ENCODE measurements around the gene MTSS2. TPM values are rescaled to one million over a fixed set of nuclear protein-coding genes. Genes with fewer than 3 reads are reported as not detected.

The MTSS2 gene
- total and polyA plus RNA-seq, 2 experiments from 2014 or later: 16.5 to 19.6 TPM

DNA sequence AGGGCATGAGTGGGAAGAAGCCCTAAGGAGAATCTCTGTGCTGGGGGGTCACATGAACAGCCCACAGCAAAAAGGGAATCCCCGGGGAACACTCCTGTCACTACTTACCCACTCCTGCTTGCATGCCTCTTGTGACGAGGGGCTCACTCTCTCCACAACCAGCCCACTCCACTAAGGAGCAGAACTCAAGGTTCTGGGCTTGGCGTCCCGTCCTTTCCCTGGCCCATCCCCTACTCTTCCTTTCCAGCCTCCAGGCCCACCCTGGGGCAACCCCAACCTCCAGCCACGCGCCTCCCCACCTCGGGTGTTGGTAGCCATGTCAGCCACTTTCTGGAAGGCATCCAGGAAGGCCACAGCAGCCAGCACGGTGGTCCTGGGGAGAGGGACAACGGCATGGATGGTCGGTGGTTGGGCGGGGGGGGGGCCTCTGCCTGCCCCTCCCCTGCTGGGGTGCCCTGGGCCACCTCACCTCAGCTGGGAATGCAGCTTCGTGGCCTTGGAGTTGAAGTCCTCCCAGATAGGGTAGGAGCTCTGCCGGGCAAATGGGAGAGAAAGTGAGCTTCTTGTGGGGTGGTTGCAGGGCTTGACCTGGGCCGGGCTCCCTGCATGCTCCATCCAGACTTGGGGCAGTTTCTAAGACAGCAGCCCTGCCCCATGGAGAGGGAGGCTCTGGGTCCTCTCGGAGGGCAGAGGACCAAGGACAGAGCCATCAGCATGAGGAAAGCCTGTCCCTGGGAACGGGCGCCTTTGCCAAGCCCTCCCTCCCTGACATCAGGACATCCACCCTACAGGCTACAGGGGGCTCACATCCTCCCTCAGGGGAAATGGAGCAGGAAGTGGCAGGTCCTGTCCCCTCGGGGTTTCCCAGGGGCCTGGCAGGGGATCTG is 5.1 kb downstream of the MTSS2 start:
- 82% methylated on average over 17 of the region's 18 CpGs for WGBS (ENCODE audit: low lambda C conversion rate, missing lambda C conversion rate)
- no peaks in the 10 kb centered on the region for H3K36me3 ChIP-seq (replicated peaks; ENCODE audit: insufficient read depth, low read depth)
- H3K4me2 ChIP-seq: peak overlapping the region; percentile 56
- H3K27ac ChIP-seq: no peak overlapping the region
- TF ChIP-seq EZH2phosphoT487 (IDR thresholded peaks at IDR 0.05; ENCODE audit: low read depth, severe bottlenecking, unreplicated experiment): no peak
- TF ChIP-seq, protein P1, sequence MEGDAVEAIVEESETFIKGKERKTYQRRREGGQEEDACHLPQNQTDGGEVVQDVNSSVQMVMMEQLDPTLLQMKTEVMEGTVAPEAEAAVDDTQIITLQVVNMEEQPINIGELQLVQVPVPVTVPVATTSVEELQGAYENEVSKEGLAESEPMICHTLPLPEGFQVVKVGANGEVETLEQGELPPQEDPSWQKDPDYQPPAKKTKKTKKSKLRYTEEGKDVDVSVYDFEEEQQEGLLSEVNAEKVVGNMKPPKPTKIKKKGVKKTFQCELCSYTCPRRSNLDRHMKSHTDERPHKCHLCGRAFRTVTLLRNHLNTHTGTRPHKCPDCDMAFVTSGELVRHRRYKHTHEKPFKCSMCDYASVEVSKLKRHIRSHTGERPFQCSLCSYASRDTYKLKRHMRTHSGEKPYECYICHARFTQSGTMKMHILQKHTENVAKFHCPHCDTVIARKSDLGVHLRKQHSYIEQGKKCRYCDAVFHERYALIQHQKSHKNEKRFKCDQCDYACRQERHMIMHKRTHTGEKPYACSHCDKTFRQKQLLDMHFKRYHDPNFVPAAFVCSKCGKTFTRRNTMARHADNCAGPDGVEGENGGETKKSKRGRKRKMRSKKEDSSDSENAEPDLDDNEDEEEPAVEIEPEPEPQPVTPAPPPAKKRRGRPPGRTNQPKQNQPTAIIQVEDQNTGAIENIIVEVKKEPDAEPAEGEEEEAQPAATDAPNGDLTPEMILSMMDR (IDR thresholded peaks at IDR 0.05; ENCODE audit: poor library complexity): no peak
- no peak for TF ChIP-seq EZH2 (IDR thresholded peaks at IDR 0.05; ENCODE audit: borderline replicate concordance)
- no peak overlapping the region for H2AFZ ChIP-seq
- H3K9me2 ChIP-seq (replicated peaks; ENCODE audit: insufficient read depth): no peaks in the 10 kb centered on the region
- no peak overlapping the region for H3K4me3 ChIP-seq
- no peaks in the 10 kb centered on the region for H3K9me3 ChIP-seq (ENCODE audit: low read depth)
- H3K4me1 ChIP-seq (ENCODE audit: insufficient read depth): peaks cover 36% of the 10 kb centered on the region
- H3K27me3 ChIP-seq: no peaks in the 10 kb centered on the region
- H3K79me2 ChIP-seq: peaks cover 53% of the 10 kb centered on the region
- peaks cover 46% of the 10 kb centered on the region for H4K20me1 ChIP-seq (ENCODE audit: insufficient read depth, poor library complexity, severe bottlenecking)
- DNase-seq (ENCODE audit: low spot score): no peak

GRCh38 chr16:70679671-70680494 is 6.0 kb downstream of the MTSS2 start:
- no peak for DNase-seq (ENCODE audit: low spot score)
- peaks cover 45% of the 10 kb centered on the region for H4K20me1 ChIP-seq (ENCODE audit: insufficient read depth, poor library complexity, severe bottlenecking)

DNA sequence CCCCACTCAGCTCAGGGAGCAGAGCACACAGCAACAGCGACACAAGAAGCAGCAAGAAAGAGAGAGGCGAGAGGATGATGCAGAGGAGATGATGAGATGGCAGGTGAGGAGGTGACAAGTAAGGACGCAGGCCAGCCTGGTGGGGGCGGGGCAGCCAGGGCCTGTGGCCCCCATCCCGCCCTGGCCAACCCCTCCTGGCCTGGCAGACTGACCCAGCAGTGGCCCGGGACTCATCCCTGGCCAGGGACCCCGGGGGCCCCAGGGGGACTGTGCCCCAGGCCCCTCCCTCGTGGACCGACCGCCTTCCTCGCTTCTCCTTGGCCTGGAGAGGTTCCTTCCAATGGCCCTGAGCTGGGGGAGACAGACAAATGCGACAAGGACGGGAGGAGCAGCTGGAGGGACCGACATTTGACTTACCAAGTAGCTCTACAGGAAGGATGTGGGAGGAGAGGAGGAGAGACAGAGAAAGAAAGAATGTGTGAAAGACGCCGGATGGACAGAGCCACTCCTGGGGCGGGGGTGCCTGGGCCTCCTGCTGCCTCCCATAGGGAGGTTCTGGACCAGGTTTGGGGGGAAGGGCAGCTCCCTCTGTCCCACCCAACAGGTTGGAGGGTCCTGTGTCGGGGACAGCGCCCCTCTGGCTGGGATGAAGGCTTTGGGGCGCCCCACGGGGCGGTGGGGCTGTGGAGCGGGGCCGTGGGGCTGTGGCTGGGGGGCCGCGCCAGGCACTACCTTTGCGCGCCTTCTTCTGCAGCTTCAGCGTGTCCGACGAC is 6.8 kb downstream of the MTSS2 start:
- peaks cover 37% of the 10 kb centered on the region for H4K20me1 ChIP-seq (ENCODE audit: insufficient read depth, poor library complexity, severe bottlenecking)
- H3K9me2 ChIP-seq (replicated peaks; ENCODE audit: insufficient read depth): no peaks in the 10 kb centered on the region
- TF ChIP-seq EZH2 (IDR thresholded peaks at IDR 0.05; ENCODE audit: borderline replicate concordance): no peak
- TF ChIP-seq, protein P1 (IDR thresholded peaks at IDR 0.05; ENCODE audit: poor library complexity): no peak
- TF ChIP-seq EZH2phosphoT487 (IDR thresholded peaks at IDR 0.05; ENCODE audit: low read depth, severe bottlenecking, unreplicated experiment): no peak
- no peaks in the 10 kb centered on the region for H3K9me3 ChIP-seq (ENCODE audit: low read depth)
- H3K79me2 ChIP-seq: peaks cover 39% of the 10 kb centered on the region
- no peak overlapping the region for H3K4me3 ChIP-seq
- peaks cover 27% of the 10 kb centered on the region for H3K4me1 ChIP-seq (ENCODE audit: insufficient read depth)
- no peak overlapping the region for H2AFZ ChIP-seq
- DNase-seq (ENCODE audit: low spot score): no peak
- 94% methylated on average over 20 of the region's 31 CpGs for WGBS (ENCODE audit: low lambda C conversion rate, missing lambda C conversion rate)
- no peaks in the 10 kb centered on the region for H3K36me3 ChIP-seq (replicated peaks; ENCODE audit: insufficient read depth, low read depth)
- no peak overlapping the region for H3K4me2 ChIP-seq
- no peak overlapping the region for H3K27ac ChIP-seq
- H3K27me3 ChIP-seq: no peaks in the 10 kb centered on the region

More at GRCh38 chr16:70679671-70680494, 6.0 kb downstream of the MTSS2 start:
- TF ChIP-seq EZH2 (IDR thresholded peaks at IDR 0.05; ENCODE audit: borderline replicate concordance): no peak
- TF ChIP-seq, protein P1 (IDR thresholded peaks at IDR 0.05; ENCODE audit: poor library complexity): peak; percentile 24
- no peak overlapping the region for H2AFZ ChIP-seq
- H3K79me2 ChIP-seq: peaks cover 47% of the 10 kb centered on the region
- peaks cover 35% of the 10 kb centered on the region for H3K4me1 ChIP-seq (ENCODE audit: insufficient read depth)
- H3K9me2 ChIP-seq (replicated peaks; ENCODE audit: insufficient read depth): no peaks in the 10 kb centered on the region
- H3K4me2 ChIP-seq: peak overlapping the region; percentile 56
- no peaks in the 10 kb centered on the region for H3K36me3 ChIP-seq (replicated peaks; ENCODE audit: insufficient read depth, low read depth)
- H3K27ac ChIP-seq: no peak overlapping the region
- H3K9me3 ChIP-seq (ENCODE audit: low read depth): no peaks in the 10 kb centered on the region
- H3K27me3 ChIP-seq: no peaks in the 10 kb centered on the region
- H3K4me3 ChIP-seq: no peak overlapping the region
- 83% methylated on average over 27 of the region's 80 CpGs for WGBS (ENCODE audit: low lambda C conversion rate, missing lambda C conversion rate)

Measured in hepatocyte (in vitro differentiated cells).